GM21737 (cell line): Measurements from ENCODE around the gene DYSF.
"Not testable (repeated sequence)": the region's sequence is repeated elsewhere in the genome, so short reads cannot be mapped to it uniquely, and the experiment has no call there.

Experiments used
- ATAC-seq: cut with Tn5 transposase; IDR thresholded peaks from one replicate; pipeline ENCODE4 v1.9.1; 2021; ENCODE audit warnings: mild to moderate bottlenecking, moderate library complexity; ENCODE audit not compliant: unreplicated experiment

DYSF gene

GRCh38 chr2:71469403-71470398 is 16.3 kb downstream of the DYSF start:
- ATAC-seq: no peak

- ATAC-seq: no peak
These were observed 17.9 kb downstream of the DYSF start for GRCh38 chr2:71471276-71471675.

GRCh38 chr2:71472019-71472418 is 18.7 kb downstream of the DYSF start:
- ATAC-seq: no peak

GRCh38 chr2:71473346-71474031 is 20.1 kb downstream of the DYSF start:
- no peak for ATAC-seq

DNA sequence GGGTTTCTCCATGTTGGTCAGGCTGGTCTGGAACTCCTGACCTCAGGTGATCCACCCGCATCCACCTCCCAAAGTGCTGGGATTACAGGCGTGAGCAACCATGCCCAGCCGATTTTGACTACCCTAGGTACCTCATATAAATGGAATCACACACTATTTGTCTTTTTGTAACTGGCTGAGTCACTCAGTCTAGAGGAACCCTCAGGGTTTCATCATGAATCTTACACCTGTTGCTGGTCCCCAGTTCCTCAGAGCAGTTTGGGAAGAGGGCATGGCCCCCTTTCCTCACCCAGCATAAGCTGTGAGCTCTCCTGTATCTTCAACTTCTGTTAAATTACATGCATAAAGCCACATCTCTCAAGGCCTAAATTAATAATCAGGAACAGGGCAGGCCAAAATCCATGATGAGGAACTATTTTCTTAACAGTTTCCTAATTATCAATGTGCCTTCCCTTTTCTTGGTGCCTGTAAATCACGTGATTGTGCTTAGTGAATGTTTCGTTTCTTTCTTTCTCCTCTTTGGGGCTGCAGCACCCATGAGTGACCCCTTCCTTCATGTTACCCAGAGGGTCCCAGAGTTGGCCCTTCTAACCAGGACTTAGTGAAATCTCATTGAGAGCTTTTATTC is 20.9 kb downstream of the DYSF start:
- no peak for ATAC-seq

DNA sequence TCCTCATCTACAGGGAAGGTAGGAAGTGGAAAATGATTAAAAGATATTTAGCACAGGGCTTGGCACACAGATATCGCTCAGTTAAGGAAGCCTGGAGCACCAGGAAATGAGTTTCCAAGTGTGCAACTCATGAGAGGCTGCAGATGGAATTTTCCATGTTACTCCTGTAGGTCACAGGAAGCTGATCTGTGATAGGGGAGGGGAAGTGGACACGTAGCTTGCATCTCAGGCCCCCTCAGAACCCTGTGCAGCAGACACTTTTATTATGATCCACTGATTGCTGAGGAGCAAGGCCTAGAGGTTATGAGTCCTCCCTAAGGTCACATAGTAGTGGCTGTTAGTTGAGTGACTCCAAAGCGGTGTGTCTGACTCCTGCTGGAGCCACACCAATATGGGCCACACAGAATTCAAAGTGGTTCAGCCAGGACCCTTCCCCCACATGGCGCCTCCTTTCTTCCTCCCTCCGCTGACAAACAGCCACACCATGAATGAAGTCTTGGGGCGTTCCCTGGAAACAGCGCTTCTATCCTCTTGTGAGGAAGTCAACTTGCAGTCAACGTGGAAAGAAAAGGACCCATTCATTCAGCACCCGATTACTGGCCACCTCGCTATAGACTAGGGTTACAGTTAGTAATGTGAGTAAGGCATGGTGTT is 21.5 kb downstream of the DYSF start:
- no peak for ATAC-seq

DNA sequence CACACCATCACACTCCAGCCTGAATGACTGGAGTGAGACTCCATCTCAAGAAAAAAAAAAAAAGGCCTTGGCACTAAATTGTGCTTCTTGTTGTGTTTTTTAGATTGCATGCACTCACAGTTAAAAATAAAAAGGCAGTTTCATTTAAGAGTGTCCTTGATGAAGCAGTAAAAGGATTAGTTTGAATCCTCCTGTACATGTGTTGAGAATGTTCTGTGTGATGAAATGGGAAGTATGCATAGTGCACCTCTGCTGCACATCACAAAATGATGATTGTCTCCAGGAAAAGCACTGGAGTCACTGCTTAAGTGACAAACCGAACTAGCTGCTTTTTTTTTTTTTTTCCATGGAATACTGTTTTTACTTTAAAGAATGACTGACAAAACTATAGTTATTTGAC is 23.1 kb downstream of the DYSF start:
- ATAC-seq: no peak

- ATAC-seq: no peak
These were observed 23.9 kb downstream of the DYSF start for GRCh38 chr2:71477231-71477691.

DNA sequence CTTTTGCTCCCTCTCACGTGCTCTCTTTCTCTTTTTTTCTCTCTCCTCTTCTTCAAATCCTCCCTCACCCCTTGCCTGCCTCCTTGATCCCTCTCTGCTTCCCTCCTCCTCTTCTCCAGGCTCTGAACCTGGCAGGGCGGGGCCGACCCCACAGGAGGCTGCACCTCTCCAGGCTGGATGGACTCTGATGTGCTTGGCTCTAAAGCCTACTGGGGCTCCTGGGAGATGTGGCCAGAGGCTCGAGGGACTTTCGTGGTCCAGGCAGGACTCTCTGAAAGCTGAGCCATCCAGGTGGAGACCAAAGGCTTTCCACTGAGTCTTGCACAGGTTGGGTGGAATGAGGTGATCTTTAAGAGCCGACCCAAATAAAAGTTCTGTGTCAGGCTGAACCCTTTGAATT is 25.4 kb downstream of the DYSF start:
- ATAC-seq: no peak

DNA sequence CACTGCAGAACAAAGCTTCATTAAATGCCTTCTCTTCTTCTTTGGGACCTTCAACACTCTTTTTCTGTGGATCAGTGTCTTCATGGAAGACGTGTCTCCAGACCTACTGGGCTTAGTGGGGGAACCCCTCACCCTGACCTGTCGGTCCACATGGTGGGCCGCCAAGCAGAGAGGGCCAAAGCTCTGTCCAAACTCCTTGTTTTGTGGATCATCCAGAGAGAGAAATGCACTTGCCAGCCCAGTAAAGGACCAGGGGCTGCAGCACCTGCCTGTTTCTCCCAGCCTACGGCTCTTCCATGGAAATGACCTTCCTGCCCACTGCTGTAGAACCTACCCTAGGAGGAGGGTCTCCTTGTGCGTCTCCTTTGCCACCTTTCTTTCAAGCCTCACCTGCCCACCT is 25.9 kb downstream of the DYSF start:
- no peak for ATAC-seq

DNA sequence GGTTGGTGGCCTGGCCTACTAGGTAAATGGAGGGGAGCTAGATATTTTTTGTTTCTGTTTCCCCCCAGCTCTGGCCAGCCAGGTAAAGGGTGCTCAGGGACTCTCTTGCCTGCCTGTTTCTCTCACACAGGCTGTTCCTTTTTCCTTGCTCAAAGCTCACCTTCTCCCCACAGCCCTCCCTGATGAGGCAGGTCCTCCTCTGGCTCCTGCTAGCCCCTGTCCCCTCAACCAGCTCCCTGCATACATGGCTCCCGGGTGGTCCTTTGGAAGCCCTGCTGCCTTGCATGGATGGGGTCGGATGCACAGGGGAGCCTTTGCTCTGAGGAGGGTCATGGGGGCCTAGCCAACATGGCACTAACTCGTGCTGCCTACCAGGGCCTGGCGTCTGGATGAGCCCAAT is 27.8 kb downstream of the DYSF start:
- no peak for ATAC-seq

DNA sequence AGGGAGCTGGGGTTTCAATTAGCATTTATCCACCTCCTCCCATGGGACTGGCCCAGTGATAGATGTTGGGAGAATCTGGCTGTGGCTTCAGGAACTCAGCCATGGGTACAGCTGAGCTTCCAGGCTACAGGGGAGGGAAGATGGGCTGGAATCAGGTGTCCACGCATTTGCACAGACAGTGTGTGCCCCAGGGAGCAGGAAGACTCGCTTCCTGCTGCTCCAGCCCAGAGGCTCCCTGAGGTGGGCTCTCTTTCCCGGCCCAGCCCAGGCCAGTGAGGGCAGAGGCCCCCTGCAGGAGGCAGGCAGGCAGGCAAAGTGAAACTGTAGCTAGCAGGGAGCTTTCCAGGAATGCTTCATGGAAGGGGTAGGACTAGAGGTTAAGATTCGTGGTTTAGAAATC is 28.7 kb downstream of the DYSF start:
- ATAC-seq: no peak

DNA sequence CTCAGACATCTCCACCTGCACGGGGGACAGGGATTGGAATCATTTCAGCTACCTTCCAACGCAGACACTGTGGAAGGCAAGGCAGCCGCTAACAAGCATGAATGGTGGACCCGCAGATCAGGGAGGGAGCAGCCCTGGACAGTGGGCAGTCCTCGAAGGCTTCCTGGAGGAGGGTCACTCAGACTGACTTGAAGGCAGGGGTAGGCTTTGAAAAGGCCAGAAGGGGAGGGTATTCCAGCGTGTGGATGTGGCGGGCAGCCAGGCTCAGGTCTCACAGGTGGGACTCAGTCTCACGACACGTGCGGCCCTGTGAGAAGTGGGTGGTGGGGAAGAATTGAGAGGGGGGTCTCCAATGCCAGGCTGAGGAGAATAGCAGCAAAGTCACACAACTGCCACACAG is 29.9 kb downstream of the DYSF start:
- no peak for ATAC-seq

GRCh38 chr2:71484354-71484753 is 31.0 kb downstream of the DYSF start:
- ATAC-seq: no peak

- ATAC-seq: no peak
These were observed 33.7 kb downstream of the DYSF start for GRCh38 chr2:71486881-71487640.

GRCh38 chr2:71491551-71491950 is 38.2 kb downstream of the DYSF start:
- not testable (repeated sequence) for ATAC-seq

DNA sequence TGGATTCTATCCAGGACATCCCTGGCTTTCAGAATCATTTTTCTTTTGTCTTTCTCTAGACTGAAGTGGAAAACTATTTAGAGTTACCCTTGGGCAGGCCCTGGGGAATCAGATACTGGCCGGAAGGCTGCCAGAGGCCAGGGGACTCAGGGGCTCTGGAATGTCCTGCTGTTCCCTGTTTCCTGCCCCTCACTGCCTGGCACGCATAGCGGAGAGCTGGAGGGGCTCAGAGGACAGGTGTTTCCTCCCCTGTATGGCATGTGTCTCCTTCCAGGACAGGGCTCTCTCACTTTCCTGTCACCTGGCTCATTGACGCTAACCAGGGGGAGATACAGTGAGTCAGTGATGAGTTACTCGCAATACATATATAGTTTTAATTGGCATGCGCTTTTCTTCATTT is 38.8 kb downstream of the DYSF start:
- no peak for ATAC-seq

- no peak for ATAC-seq
These were observed 40.7 kb downstream of the DYSF start for GRCh38 chr2:71494091-71494490.

DNA sequence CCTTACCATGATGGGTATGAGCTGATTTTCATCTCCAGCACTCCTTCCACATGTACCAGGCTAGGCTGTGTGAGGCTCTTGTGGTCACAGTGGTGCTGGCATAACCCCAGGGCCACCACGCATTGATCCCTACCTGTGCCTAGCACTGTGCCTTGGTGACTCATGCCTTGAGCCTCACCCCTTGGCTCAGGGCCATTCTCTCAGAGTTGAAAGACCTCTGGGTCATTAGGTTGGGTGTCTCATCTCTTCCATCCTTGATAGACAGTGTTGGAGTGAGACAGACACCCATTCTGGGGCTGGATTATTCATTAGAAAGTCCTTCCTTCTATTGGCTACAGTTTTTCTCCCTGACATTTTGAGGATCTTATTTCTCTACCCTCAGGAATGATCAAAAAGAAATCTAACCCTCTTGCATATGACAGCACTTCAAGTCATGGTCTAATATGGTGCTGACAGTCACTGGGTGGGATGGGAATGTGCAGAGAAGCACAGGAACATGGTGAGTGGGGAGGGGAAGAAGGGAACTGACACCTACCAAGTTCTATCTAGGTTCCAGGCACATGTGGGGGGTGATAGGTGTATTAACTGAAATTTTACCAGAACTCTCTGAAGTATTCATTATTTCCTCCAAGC is 41.3 kb downstream of the DYSF start:
- no peak for ATAC-seq
